ENCODE data around the gene KDM2A.
"Not testable (repeated sequence)": the region's sequence is repeated elsewhere in the genome, so short reads cannot be mapped to it uniquely, and the experiment has no call there.

The KDM2A gene

DNA sequence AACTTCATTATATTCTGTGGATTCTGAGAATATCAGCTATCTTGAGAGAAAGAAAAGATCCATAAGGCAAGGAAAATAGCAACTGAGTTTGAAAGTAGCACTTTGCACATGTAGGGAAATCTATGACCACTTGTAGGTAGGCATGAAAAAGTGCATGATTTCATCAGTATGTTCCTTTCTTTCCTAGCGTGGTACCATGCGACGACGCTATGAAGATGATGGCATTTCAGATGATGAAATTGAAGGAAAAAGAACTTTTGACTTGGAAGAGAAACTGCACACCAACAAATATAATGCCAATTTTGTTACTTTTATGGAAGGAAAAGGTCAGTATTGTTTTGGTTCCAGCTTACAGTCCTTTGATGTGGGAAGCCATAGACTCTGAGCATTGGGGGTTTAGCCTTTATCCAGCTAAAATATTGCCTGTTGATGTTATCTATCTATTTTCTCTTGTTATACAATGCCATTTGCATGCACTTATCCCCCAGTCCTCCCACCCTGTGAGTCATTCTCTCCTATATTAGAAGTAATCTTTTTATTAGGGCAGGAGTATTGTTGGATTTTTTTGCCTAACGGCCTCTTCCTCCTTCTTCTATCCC, 60.9 kb downstream of the KDM2A start:
- no peak overlapping the region for H3K4me3 ChIP-seq (ENCODE audit: low read depth, low read length)
- no peak for TF ChIP-seq CTCF (IDR thresholded peaks at IDR 0.05; ENCODE audit: insufficient read depth, low read depth, low read length, missing control alignments)
- DNase-seq (ENCODE audit: low read depth), result no peak

DNA sequence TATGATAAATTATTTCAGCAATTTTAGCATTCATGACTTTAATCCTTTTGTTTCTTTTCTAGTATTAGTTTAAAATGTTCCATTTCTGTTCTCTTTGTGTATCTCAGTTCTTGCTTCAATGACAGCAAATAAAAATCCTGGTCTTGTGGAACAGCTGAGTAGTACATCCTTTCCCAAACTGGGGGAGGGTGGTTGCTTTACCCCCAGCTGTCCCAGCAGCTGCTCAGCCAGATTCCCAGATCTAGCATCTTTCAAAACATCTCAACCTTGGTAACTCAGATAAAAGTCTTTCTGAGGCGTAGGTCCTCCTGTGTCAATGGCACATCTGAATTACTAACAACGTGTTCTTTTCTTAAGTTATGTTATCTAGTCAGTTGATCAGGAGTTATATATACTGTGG, 75.0 kb downstream of the KDM2A start:
- no peak for DNase-seq (ENCODE audit: low read depth)
- H3K4me3 ChIP-seq (ENCODE audit: low read depth, low read length), result no peak overlapping the region
- TF ChIP-seq CTCF (IDR thresholded peaks at IDR 0.05; ENCODE audit: insufficient read depth, low read depth, low read length, missing control alignments), result no peak

DNA sequence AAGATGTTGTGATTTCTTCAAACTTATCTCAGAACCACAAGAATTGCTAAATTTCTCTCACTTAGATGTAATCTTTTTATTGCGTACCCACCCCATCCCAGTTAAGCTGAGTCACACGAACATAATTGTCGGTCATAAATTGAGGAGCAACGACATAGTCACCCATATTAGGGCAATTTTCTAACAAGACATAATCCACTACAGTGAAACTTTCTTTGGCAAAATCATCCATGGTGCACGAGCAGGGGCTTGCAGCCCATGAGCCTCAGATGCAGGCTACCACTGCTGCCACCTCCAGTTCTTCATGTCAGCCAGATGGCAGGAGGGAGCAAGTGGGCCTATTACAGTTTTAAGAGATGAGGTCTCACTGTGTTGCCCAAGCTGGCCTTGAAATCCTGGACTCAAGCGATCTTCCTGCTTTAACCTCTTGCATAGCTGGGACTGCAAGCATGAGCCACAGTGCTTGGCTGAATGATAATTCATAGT, 77.0 kb downstream of the KDM2A start:
- no peak for TF ChIP-seq CTCF (IDR thresholded peaks at IDR 0.05; ENCODE audit: insufficient read depth, low read depth, low read length, missing control alignments)
- DNase-seq (ENCODE audit: low read depth), result no peak
- H3K4me3 ChIP-seq (ENCODE audit: low read depth, low read length), result no peak overlapping the region

DNA sequence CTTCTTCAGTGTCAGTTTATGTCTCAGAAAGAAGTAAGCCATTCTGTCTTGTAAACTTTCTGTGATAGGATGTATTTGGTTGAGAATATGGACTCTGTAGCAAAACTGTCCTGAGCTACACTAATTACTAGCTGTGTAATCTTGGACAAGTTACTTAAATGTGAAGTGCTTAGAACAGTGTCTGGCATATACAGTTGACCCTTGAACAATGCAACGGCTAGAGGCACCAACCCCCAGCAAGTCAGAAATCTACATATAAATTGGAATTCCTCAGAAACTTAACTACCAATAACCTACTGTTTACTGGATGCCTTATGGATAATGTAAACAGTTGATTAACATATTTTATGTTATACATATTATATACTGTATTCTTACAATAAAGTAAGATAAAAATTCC, 78.5 kb downstream of the KDM2A start:
- no peak for DNase-seq (ENCODE audit: low read depth)
- TF ChIP-seq CTCF (IDR thresholded peaks at IDR 0.05; ENCODE audit: insufficient read depth, low read depth, low read length, missing control alignments), result no peak
- no peak overlapping the region for H3K4me3 ChIP-seq (ENCODE audit: low read depth, low read length)

GRCh38 chr11:67198781-67199180, 79.7 kb downstream of the KDM2A start:
- not testable (repeated sequence) for DNase-seq (ENCODE audit: low read depth); H3K4me3 ChIP-seq (ENCODE audit: low read depth, low read length)

- no peak for TF ChIP-seq CTCF (IDR thresholded peaks at IDR 0.05; ENCODE audit: insufficient read depth, low read depth, low read length, missing control alignments)
- DNase-seq (ENCODE audit: low read depth), result no peak
- no peak overlapping the region for H3K4me3 ChIP-seq (ENCODE audit: low read depth, low read length)
Observed at GRCh38 chr11:67199751-67200150, 80.7 kb downstream of the KDM2A start.

DNA sequence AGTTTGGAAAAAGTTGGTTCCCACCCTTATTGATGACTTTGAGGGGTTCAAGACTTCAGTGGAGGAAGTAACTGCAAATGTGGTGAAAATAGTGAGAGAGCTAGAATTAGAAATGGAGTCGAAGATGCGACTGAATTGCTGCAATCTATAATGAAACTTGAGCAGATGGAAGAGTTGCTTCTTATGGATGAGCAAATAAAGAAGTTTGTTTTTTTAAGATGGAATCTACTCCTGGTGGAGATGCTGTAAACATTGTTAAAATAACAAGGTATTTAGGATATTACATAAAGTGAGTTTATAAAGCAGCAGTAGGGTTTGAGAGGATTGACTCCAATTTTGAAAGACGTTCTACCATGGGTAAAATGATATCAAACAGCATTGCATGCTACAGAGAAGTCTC, 83.0 kb downstream of the KDM2A start:
- TF ChIP-seq CTCF (IDR thresholded peaks at IDR 0.05; ENCODE audit: insufficient read depth, low read depth, low read length, missing control alignments), result no peak
- DNase-seq (ENCODE audit: low read depth), result no peak
- no peak overlapping the region for H3K4me3 ChIP-seq (ENCODE audit: low read depth, low read length)
